Measurements from ENCODE around the gene CASK.

CASK gene

GRCh38 chrX:41692162-41692749, 231.1 kb downstream of the CASK start:
- H3K4me3 ChIP-seq (replicated peaks; ENCODE audit: low read depth, low read length) = no peak overlapping the region
- DNase-seq (ENCODE audit: extremely low read depth, low read depth) = no peak
- TF ChIP-seq CTCF (IDR thresholded peaks at IDR 0.05; ENCODE audit: low read depth, low read length, missing control alignments) = no peak

GRCh38 chrX:41689711-41690110, 233.6 kb downstream of the CASK start:
- TF ChIP-seq CTCF (IDR thresholded peaks at IDR 0.05; ENCODE audit: low read depth, low read length, missing control alignments) = no peak
- H3K4me3 ChIP-seq (replicated peaks; ENCODE audit: low read depth, low read length) = no peak overlapping the region
- no peak for DNase-seq (ENCODE audit: extremely low read depth, low read depth)

GRCh38 chrX:41688835-41689234, 234.5 kb downstream of the CASK start, which contains the start of gene GPR34:
TSS of gene GPR34 (plus strand) at chrX:41688973. CDS start at chrX:41695634, 6,661 bp downstream.
- H3K4me3 ChIP-seq (replicated peaks; ENCODE audit: low read depth, low read length) = no peak within 1 kb of the TSS
- no peak for DNase-seq (ENCODE audit: extremely low read depth, low read depth)
- no peak for TF ChIP-seq CTCF (IDR thresholded peaks at IDR 0.05; ENCODE audit: low read depth, low read length, missing control alignments)

GRCh38 chrX:41688156-41688555, 235.2 kb downstream of the CASK start:
- DNase-seq (ENCODE audit: extremely low read depth, low read depth) = no peak
- no peak for TF ChIP-seq CTCF (IDR thresholded peaks at IDR 0.05; ENCODE audit: low read depth, low read length, missing control alignments)

GRCh38 chrX:41686788-41687187, 236.6 kb downstream of the CASK start:
- no peak for DNase-seq (ENCODE audit: extremely low read depth, low read depth)
- no peak for TF ChIP-seq CTCF (IDR thresholded peaks at IDR 0.05; ENCODE audit: low read depth, low read length, missing control alignments)
- H3K4me3 ChIP-seq (replicated peaks; ENCODE audit: low read depth, low read length) = no peak overlapping the region

More at GRCh38 chrX:41688156-41688555, 235.2 kb downstream of the CASK start:
- H3K4me3 ChIP-seq (replicated peaks; ENCODE audit: low read depth, low read length) = no peak overlapping the region

GRCh38 chrX:41684940-41685339, 238.4 kb downstream of the CASK start:
- H3K4me3 ChIP-seq (replicated peaks; ENCODE audit: low read depth, low read length) = no peak overlapping the region
- DNase-seq (ENCODE audit: extremely low read depth, low read depth) = no peak
- TF ChIP-seq CTCF (IDR thresholded peaks at IDR 0.05; ENCODE audit: low read depth, low read length, missing control alignments) = no peak

GRCh38 chrX:41684138-41684537, 239.2 kb downstream of the CASK start:
- no peak for DNase-seq (ENCODE audit: extremely low read depth, low read depth)
- no peak overlapping the region for H3K4me3 ChIP-seq (replicated peaks; ENCODE audit: low read depth, low read length)
- no peak for TF ChIP-seq CTCF (IDR thresholded peaks at IDR 0.05; ENCODE audit: low read depth, low read length, missing control alignments)
